ENCODE data around the gene DTD2. TPM values are rescaled to one million over a fixed set of nuclear protein-coding genes. Genes with fewer than 3 reads are reported as not detected.

DTD2 gene
- polyA plus RNA-seq, 3 donors, result 6.4 to 16.6 (median 15.0) TPM

DNA sequence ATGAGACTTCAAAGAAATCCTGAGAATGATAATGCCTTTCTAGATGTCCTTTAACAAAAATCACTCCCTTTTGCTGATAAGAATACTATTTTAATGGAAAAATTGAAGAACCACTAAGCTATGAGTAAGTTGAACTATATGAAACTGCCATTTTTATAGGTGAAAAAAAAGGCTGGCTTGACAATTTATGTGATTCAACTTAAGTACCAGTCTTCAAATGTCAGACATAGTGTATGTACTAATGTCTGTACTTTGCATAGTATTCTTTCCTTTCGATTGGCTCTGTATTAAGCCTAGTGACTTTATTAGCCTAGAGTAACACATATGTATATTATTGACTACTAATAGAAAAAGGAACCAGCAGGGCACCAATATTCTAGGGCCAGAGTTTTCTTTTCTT, 48.9 kb downstream of the DTD2 start:
- Mint-ChIP-seq H3K27ac (peak overlapping the region in 2 of 7 donors; percentile 10 to 59), H3K27me3 (ENCODE audit: low read depth in 3 of 3) (peaks cover 0 to 2% (median 0%) of the 10 kb centered on the region in 3 donors), H3K36me3 (peaks cover 5 to 13% of the 10 kb centered on the region in 2 donors), H3K4me3 (no peak overlapping the region), H3K9me3 (no peaks in the 10 kb centered on the region), H3K4me1 (peaks cover 31% of the 10 kb centered on the region)
- H3K79me2 ChIP-seq (ENCODE audit: insufficient read depth, low read length), result peaks cover 81% of the 10 kb centered on the region
- no peaks in the 10 kb centered on the region for H3K9me3 ChIP-seq (replicated peaks in 1 of 2; ENCODE audit: control insufficient read depth in 1 of 2, insufficient read depth in 1 of 2, low read length in 2 of 2)
- no peak for DNase-seq
- no peak overlapping the region for H3K27ac ChIP-seq (ENCODE audit: low read depth in 1 of 2, low read length in 2 of 2)
- H4K20me1 ChIP-seq (ENCODE audit: insufficient read depth, low read length), result peaks cover 10% of the 10 kb centered on the region
- H3K36me3 ChIP-seq (replicated peaks in 1 of 2; ENCODE audit: control insufficient read depth in 1 of 2, insufficient read depth in 2 of 2, low read length in 2 of 2), result peaks cover 0 to 7% of the 10 kb centered on the region in 2 donors
- H3K4me1 ChIP-seq (ENCODE audit: control insufficient read depth in 1 of 2, insufficient read depth in 2 of 2, low read length in 2 of 2), result peaks cover 23 to 39% of the 10 kb centered on the region in 2 donors
- intact Hi-C loops (cut with micrococcal nuclease), result no loop called here
- no peaks in the 10 kb centered on the region for H3K27me3 ChIP-seq (ENCODE audit: control insufficient read depth in 2 of 2, insufficient read depth in 2 of 2, low read length in 2 of 2)
- H3K4me3 ChIP-seq (replicated peaks in 1 of 3; ENCODE audit: low read depth in 2 of 3, low read length in 3 of 3), result no peak overlapping the region
- H3K4me2 ChIP-seq (replicated peaks; ENCODE audit: extremely low read depth, low read length, poor library complexity, severe bottlenecking), result no peak overlapping the region
- H3K9ac ChIP-seq (ENCODE audit: insufficient read depth, low read length, poor library complexity, severe bottlenecking), result no peak overlapping the region
- H2AFZ ChIP-seq (ENCODE audit: insufficient read depth, low read depth, low read length, poor library complexity, severe bottlenecking), result no peak overlapping the region
- TF ChIP-seq, protein P1, sequence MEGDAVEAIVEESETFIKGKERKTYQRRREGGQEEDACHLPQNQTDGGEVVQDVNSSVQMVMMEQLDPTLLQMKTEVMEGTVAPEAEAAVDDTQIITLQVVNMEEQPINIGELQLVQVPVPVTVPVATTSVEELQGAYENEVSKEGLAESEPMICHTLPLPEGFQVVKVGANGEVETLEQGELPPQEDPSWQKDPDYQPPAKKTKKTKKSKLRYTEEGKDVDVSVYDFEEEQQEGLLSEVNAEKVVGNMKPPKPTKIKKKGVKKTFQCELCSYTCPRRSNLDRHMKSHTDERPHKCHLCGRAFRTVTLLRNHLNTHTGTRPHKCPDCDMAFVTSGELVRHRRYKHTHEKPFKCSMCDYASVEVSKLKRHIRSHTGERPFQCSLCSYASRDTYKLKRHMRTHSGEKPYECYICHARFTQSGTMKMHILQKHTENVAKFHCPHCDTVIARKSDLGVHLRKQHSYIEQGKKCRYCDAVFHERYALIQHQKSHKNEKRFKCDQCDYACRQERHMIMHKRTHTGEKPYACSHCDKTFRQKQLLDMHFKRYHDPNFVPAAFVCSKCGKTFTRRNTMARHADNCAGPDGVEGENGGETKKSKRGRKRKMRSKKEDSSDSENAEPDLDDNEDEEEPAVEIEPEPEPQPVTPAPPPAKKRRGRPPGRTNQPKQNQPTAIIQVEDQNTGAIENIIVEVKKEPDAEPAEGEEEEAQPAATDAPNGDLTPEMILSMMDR (IDR thresholded peaks at IDR 0.05), result no peak
- no CpG with 5 or more reads among the region's 1 CpG for WGBS (ENCODE audit: insufficient coverage)

DNA sequence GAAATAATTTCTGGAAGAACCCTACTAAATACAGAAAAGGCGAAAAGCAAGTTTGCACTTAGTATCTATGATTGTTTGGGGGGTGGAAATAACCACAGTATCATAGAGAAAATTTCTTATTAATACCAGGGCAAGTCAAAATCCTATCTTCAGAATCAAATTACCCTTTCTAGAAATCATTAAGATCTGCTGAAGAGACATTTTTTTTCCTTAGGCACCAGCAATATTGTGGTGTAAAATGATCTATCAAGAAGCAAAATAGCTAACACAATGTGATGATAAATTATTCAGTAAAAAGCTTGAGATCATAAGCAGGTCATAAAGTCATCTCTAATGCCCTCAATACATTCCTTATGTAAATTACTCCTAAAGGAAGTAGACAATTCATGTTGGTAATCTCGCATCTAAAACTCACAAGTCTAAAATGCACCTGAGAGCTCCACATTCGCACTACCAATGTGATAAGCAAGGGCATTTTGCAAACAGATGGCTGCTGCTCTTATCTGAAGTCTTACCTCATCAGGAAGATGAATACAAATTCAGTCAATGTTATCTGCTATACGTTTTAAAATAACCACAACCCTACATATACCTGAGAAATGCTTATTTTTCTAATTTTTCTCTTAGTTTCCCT, 51.6 kb downstream of the DTD2 start:
- TF ChIP-seq, protein P1 (IDR thresholded peaks at IDR 0.05), result no peak
- Mint-ChIP-seq H3K9me3 (no peaks in the 10 kb centered on the region), H3K27me3 (ENCODE audit: low read depth in 3 of 3) (peaks cover 0 to 2% (median 0%) of the 10 kb centered on the region in 3 donors), H3K4me3 (no peak overlapping the region), H3K36me3 (peaks cover 23 to 32% of the 10 kb centered on the region in 2 donors), H3K4me1 (peaks cover 20% of the 10 kb centered on the region), H3K27ac (no peak overlapping the region)
- H3K9me3 ChIP-seq (replicated peaks in 1 of 2; ENCODE audit: control insufficient read depth in 1 of 2, insufficient read depth in 1 of 2, low read length in 2 of 2), result no peaks in the 10 kb centered on the region
- 100% methylated on average over 1 of the region's 4 CpGs for WGBS (ENCODE audit: insufficient coverage)
- no peak overlapping the region for H3K4me3 ChIP-seq (replicated peaks in 1 of 3; ENCODE audit: low read depth in 2 of 3, low read length in 3 of 3)
- peaks cover 10 to 18% of the 10 kb centered on the region in 2 donors for H3K4me1 ChIP-seq (ENCODE audit: control insufficient read depth in 1 of 2, insufficient read depth in 2 of 2, low read length in 2 of 2)
- H3K79me2 ChIP-seq (ENCODE audit: insufficient read depth, low read length), result peaks cover 62% of the 10 kb centered on the region
- H3K27me3 ChIP-seq (ENCODE audit: control insufficient read depth in 2 of 2, insufficient read depth in 2 of 2, low read length in 2 of 2), result no peaks in the 10 kb centered on the region
- DNase-seq, result no peak
- no peak overlapping the region for H3K4me2 ChIP-seq (replicated peaks; ENCODE audit: extremely low read depth, low read length, poor library complexity, severe bottlenecking)
- H3K9ac ChIP-seq (ENCODE audit: insufficient read depth, low read length, poor library complexity, severe bottlenecking), result no peak overlapping the region
- intact Hi-C loops (cut with micrococcal nuclease), result no loop called here
- H3K27ac ChIP-seq (ENCODE audit: low read depth in 1 of 2, low read length in 2 of 2), result no peak overlapping the region
- H2AFZ ChIP-seq (ENCODE audit: insufficient read depth, low read depth, low read length, poor library complexity, severe bottlenecking), result no peak overlapping the region
- peaks cover 18 to 33% of the 10 kb centered on the region in 2 donors for H3K36me3 ChIP-seq (replicated peaks in 1 of 2; ENCODE audit: control insufficient read depth in 1 of 2, insufficient read depth in 2 of 2, low read length in 2 of 2)
- H4K20me1 ChIP-seq (ENCODE audit: insufficient read depth, low read length), result peaks cover 13% of the 10 kb centered on the region
